Hematopoietic multipotent progenitor cell treated with erythropoietin and hydrocortisone succinate and interleukin-3 and kit ligand, for 4 days (in vitro differentiated cells): ENCODE measurements around the gene ANLN.

Experiments used
- DNase-seq: peaks from one replicate; pipeline ENCODE4 v3.0.0-alpha.2; 2015

Gene ANLN

GRCh38 chr7:36420307-36420706, 30.6 kb downstream of the ANLN start:
- no peak for DNase-seq

GRCh38 chr7:36422072-36422471, 32.4 kb downstream of the ANLN start:
- DNase-seq: no peak

GRCh38 chr7:36423633-36424032, 34.0 kb downstream of the ANLN start:
- no peak for DNase-seq

GRCh38 chr7:36430186-36430585, 40.5 kb downstream of the ANLN start:
- no peak for DNase-seq

GRCh38 chr7:36430881-36431280, 41.2 kb downstream of the ANLN start:
- DNase-seq: no peak

GRCh38 chr7:36438211-36438610, 48.5 kb downstream of the ANLN start:
- DNase-seq: no peak

- DNase-seq: no peak
Observed at GRCh38 chr7:36439624-36440023, 50.0 kb downstream of the ANLN start.

GRCh38 chr7:36440880-36441279, 51.2 kb downstream of the ANLN start:
- peak; percentile 73 for DNase-seq

GRCh38 chr7:36441344-36442022, 51.8 kb downstream of the ANLN start:
- DNase-seq: no peak

GRCh38 chr7:36448781-36449379, 59.2 kb downstream of the ANLN start:
- DNase-seq: no peak

GRCh38 chr7:36449685-36450084, 60.0 kb downstream of the ANLN start:
- no peak for DNase-seq

GRCh38 chr7:36453769-36454168, 64.1 kb downstream of the ANLN start:
- no peak for DNase-seq

- DNase-seq: no peak
Observed at GRCh38 chr7:36455646-36456045, 66.0 kb downstream of the ANLN start.

GRCh38 chr7:36456138-36456537, 66.5 kb downstream of the ANLN start:
- DNase-seq: no peak

- DNase-seq: no peak
Observed at GRCh38 chr7:36456548-36456947, 66.9 kb downstream of the ANLN start.

GRCh38 chr7:36459236-36459960, 69.7 kb downstream of the ANLN start:
- DNase-seq: no peak

- DNase-seq: no peak
Observed at GRCh38 chr7:36460811-36461429, 71.3 kb downstream of the ANLN start.

GRCh38 chr7:36462551-36463137, 73.0 kb downstream of the ANLN start:
- DNase-seq: no peak

- DNase-seq: no peak
Observed at GRCh38 chr7:36464271-36464670, 74.6 kb downstream of the ANLN start.

GRCh38 chr7:36466001-36466400, 76.3 kb downstream of the ANLN start:
- DNase-seq: peak; percentile 59

- no peak for DNase-seq
Observed at GRCh38 chr7:36468370-36469101, 78.9 kb downstream of the ANLN start.

GRCh38 chr7:36469236-36469635, 79.6 kb downstream of the ANLN start:
- no peak for DNase-seq
